SU-DHL-6 (cell line): ENCODE results near the gene INPP5A.

Experiments used
- H2AFZ ChIP-seq: fragments of 200-600 bp; sonication (generic); 2 replicates; pipeline ENCODE4 v1.6.1; 2014; ENCODE audit warnings: low read depth, mild to moderate bottlenecking, moderate library complexity, mixed read lengths, antibody characterized with exemption, low read length; ENCODE audit not compliant: severe bottlenecking
- H3F3A ChIP-seq: fragments of 200-600 bp; shearing (Covaris generic); 2 replicates; pipeline ENCODE4 v1.6.0; 2016; ENCODE audit warnings: antibody characterized with exemption, mild to moderate bottlenecking; ENCODE audit not compliant: insufficient read depth
- H3K27ac ChIP-seq: fragments of 200-600 bp; sonication (generic); 2 replicates; pipeline ENCODE4 v1.5.1; 2016; ENCODE audit warnings: low read depth, mild to moderate bottlenecking, low read length, moderate library complexity, mixed read lengths
- H3K27me3 ChIP-seq: fragments of 200-600 bp; sonication (generic), shearing (Covaris generic); 2 replicates; pipeline ENCODE4 v1.6.0; 2014; ENCODE audit warnings: mild to moderate bottlenecking, low read length
- H3K36me3 ChIP-seq: fragments of 200-600 bp; sonication (generic); 2 replicates; pipeline ENCODE4 v1.6.1; 2014; ENCODE audit warnings: mild to moderate bottlenecking, low read length, mixed read lengths
- H3K4me2 ChIP-seq: fragments of 300-600, 200-600 bp; shearing (Covaris generic), sonication (generic); 2 replicates; pipeline ENCODE4 v1.6.0; 2014; ENCODE audit warnings: low read length, low read depth, mild to moderate bottlenecking; ENCODE audit not compliant: poor library complexity, severe bottlenecking
- H3K4me3 ChIP-seq: fragments of 200-600 bp; sonication (generic); 2 replicates; pipeline ENCODE4 v1.5.1; 2014; ENCODE audit warnings: antibody characterized with exemption, low read length, mild to moderate bottlenecking, mixed read lengths; ENCODE audit not compliant: insufficient read depth, poor library complexity, severe bottlenecking
- H3K79me2 ChIP-seq: fragments of 200-600 bp; sonication (generic); 2 replicates; pipeline ENCODE4 v1.6.1; 2014; ENCODE audit warnings: mild to moderate bottlenecking, low read length, moderate library complexity; ENCODE audit not compliant: insufficient read depth
- H3K9ac ChIP-seq: fragments of 200-600 bp; sonication (generic); 2 replicates; pipeline ENCODE4 v1.7.0; 2014; ENCODE audit warnings: mild to moderate bottlenecking, low read length
- H3K9me2 ChIP-seq: fragments of 200-600 bp; sonication (generic); replicated peaks from 2 replicates; pipeline ENCODE4 v1.6.1; 2014; ENCODE audit warnings: low read length; ENCODE audit not compliant: insufficient read depth
- H3K9me3 ChIP-seq: fragments of 200-600 bp; sonication (generic); 2 replicates; pipeline ENCODE4 v1.6.1; 2014; ENCODE audit warnings: low read length, mixed read lengths; ENCODE audit not compliant: insufficient read depth
- H4K20me1 ChIP-seq: fragments of 200-600 bp; sonication (generic); 2 replicates; pipeline ENCODE4 v1.6.1; 2014; ENCODE audit warnings: low read depth, mild to moderate bottlenecking, antibody characterized with exemption, low read length, moderate library complexity, mixed read lengths
- CTCF ChIP-seq: fragments of 200-600 bp; sonication (generic); IDR thresholded peaks from one replicate; pipeline ENCODE4 v1.5.1; 2017; ENCODE audit warnings: antibody characterized with exemption, mild to moderate bottlenecking, low read length, moderate library complexity; ENCODE audit not compliant: insufficient read depth, poor library complexity, severe bottlenecking
- EZH2phosphoT487 ChIP-seq: fragments of 200-600 bp; sonication (generic), shearing (Covaris generic); conservative IDR thresholded peaks from 2 replicates; pipeline ENCODE4 v1.6.1; 2018; ENCODE audit warnings: mild to moderate bottlenecking, antibody characterized with exemption, low read length, moderate library complexity, mixed read lengths

INPP5A gene

GRCh38 chr10:132627666-132628531 lies 90.3 kb downstream of the INPP5A start:
- Histone ChIP-seq H3F3A (no peaks in the 10 kb centered on the region), H3K79me2 (no peaks in the 10 kb centered on the region), H3K9me3 (no peaks in the 10 kb centered on the region), H4K20me1 (no peaks in the 10 kb centered on the region), H3K9me2 (no peaks in the 10 kb centered on the region), H2AFZ (no peak overlapping the region), H3K4me2 (no peak overlapping the region), H3K27me3 (no peaks in the 10 kb centered on the region), H3K27ac (no peak overlapping the region), H3K9ac (no peak overlapping the region), H3K36me3 (no peaks in the 10 kb centered on the region), H3K4me3 (no peak overlapping the region)
- TF ChIP-seq EZH2phosphoT487 (no peak), CTCF (no peak)

GRCh38 chr10:132628966-132629900 lies 91.6 kb downstream of the INPP5A start:
- TF ChIP-seq EZH2phosphoT487 (no peak), CTCF (no peak)
- H3K9me3 ChIP-seq: no peaks in the 10 kb centered on the region
- H3K4me3 ChIP-seq: no peak overlapping the region
- no peaks in the 10 kb centered on the region for H3F3A ChIP-seq
- H3K9ac ChIP-seq: no peak overlapping the region
- no peaks in the 10 kb centered on the region for H3K36me3 ChIP-seq
- H3K27ac ChIP-seq: no peak overlapping the region
- H3K9me2 ChIP-seq: no peaks in the 10 kb centered on the region
- H3K27me3 ChIP-seq: no peaks in the 10 kb centered on the region
- no peaks in the 10 kb centered on the region for H4K20me1 ChIP-seq
- no peak overlapping the region for H3K4me2 ChIP-seq
- no peak overlapping the region for H2AFZ ChIP-seq
- no peaks in the 10 kb centered on the region for H3K79me2 ChIP-seq

- H3K9ac ChIP-seq: no peak overlapping the region
- H3K4me2 ChIP-seq: no peak overlapping the region
- H3F3A ChIP-seq: no peaks in the 10 kb centered on the region
- no peak overlapping the region for H2AFZ ChIP-seq
- no peaks in the 10 kb centered on the region for H3K9me2 ChIP-seq
- H4K20me1 ChIP-seq: no peaks in the 10 kb centered on the region
- no peaks in the 10 kb centered on the region for H3K9me3 ChIP-seq
- no peaks in the 10 kb centered on the region for H3K36me3 ChIP-seq
- no peak overlapping the region for H3K4me3 ChIP-seq
- H3K79me2 ChIP-seq: no peaks in the 10 kb centered on the region
- no peak for TF ChIP-seq CTCF
- TF ChIP-seq EZH2phosphoT487: no peak
- no peaks in the 10 kb centered on the region for H3K27me3 ChIP-seq
- no peak overlapping the region for H3K27ac ChIP-seq
Measured at GRCh38 chr10:132630156-132630555, 92.6 kb downstream of the INPP5A start.
